ENCODE measurements around the gene PIP5K1A.
A peak's percentile ranks its signal among the peaks of the same experiment; 100 is the strongest.

The PIP5K1A gene

GRCh38 chr1:151286619-151287340 lies 88.4 kb downstream of the PIP5K1A start:
- Histone ChIP-seq H3K36me3 (ENCODE audit: control insufficient read depth, insufficient read depth, low read length) (peaks cover 46% of the 10 kb centered on the region), H3K27me3 (replicated peaks; ENCODE audit: control insufficient read depth, insufficient read depth, low read length) (no peaks in the 10 kb centered on the region), H3K4me3 (replicated peaks; ENCODE audit: low read depth, low read length) (no peak overlapping the region)
- no peak for DNase-seq (ENCODE audit: extremely low read depth, insufficient read length)
- TF ChIP-seq CTCF (IDR thresholded peaks at IDR 0.05; ENCODE audit: insufficient read depth, low read length, poor library complexity, severe bottlenecking): no peak

- TF ChIP-seq CTCF (IDR thresholded peaks at IDR 0.05; ENCODE audit: insufficient read depth, low read length, poor library complexity, severe bottlenecking): no peak
- H3K36me3 ChIP-seq (ENCODE audit: control insufficient read depth, insufficient read depth, low read length): peaks cover 50% of the 10 kb centered on the region
- no peak overlapping the region for H3K4me3 ChIP-seq (replicated peaks; ENCODE audit: low read depth, low read length)
- DNase-seq (ENCODE audit: extremely low read depth, insufficient read length): no peak
- no peaks in the 10 kb centered on the region for H3K27me3 ChIP-seq (replicated peaks; ENCODE audit: control insufficient read depth, insufficient read depth, low read length)
Measured at GRCh38 chr1:151287341-151287699, 89.0 kb downstream of the PIP5K1A start.

GRCh38 chr1:151287767-151288500 lies 89.6 kb downstream of the PIP5K1A start:
- Histone ChIP-seq H3K27me3 (replicated peaks; ENCODE audit: control insufficient read depth, insufficient read depth, low read length) (no peaks in the 10 kb centered on the region), H3K4me3 (replicated peaks; ENCODE audit: low read depth, low read length) (no peak overlapping the region), H3K36me3 (ENCODE audit: control insufficient read depth, insufficient read depth, low read length) (peaks cover 56% of the 10 kb centered on the region)
- DNase-seq (ENCODE audit: extremely low read depth, insufficient read length): peak; percentile 22
- no peak for TF ChIP-seq CTCF (IDR thresholded peaks at IDR 0.05; ENCODE audit: insufficient read depth, low read length, poor library complexity, severe bottlenecking)

- peaks cover 60% of the 10 kb centered on the region for H3K36me3 ChIP-seq (ENCODE audit: control insufficient read depth, insufficient read depth, low read length)
- H3K4me3 ChIP-seq (replicated peaks; ENCODE audit: low read depth, low read length): no peak overlapping the region
- no peak for DNase-seq (ENCODE audit: extremely low read depth, insufficient read length)
- no peak for TF ChIP-seq CTCF (IDR thresholded peaks at IDR 0.05; ENCODE audit: insufficient read depth, low read length, poor library complexity, severe bottlenecking)
- H3K27me3 ChIP-seq (replicated peaks; ENCODE audit: control insufficient read depth, insufficient read depth, low read length): no peaks in the 10 kb centered on the region
Measured at GRCh38 chr1:151288502-151288901, 90.2 kb downstream of the PIP5K1A start.

- peaks cover 64% of the 10 kb centered on the region for H3K36me3 ChIP-seq (ENCODE audit: control insufficient read depth, insufficient read depth, low read length)
- no peak for TF ChIP-seq CTCF (IDR thresholded peaks at IDR 0.05; ENCODE audit: insufficient read depth, low read length, poor library complexity, severe bottlenecking)
Measured at GRCh38 chr1:151289080-151289935, 91.0 kb downstream of the PIP5K1A start.

More at GRCh38 chr1:151289080-151289935, 91.0 kb downstream of the PIP5K1A start:
- no peak for DNase-seq (ENCODE audit: extremely low read depth, insufficient read length)
- no peaks in the 10 kb centered on the region for H3K27me3 ChIP-seq (replicated peaks; ENCODE audit: control insufficient read depth, insufficient read depth, low read length)
- no peak overlapping the region for H3K4me3 ChIP-seq (replicated peaks; ENCODE audit: low read depth, low read length)
